Stimulated activated naive CD4-positive, alpha-beta T cell (primary cell): Measurements from ENCODE around the gene SMYD3.
"Not testable (repeated sequence)": the region's sequence is repeated elsewhere in the genome, so short reads cannot be mapped to it uniquely, and the experiment has no call there.

Experiments used
- DNase-seq, 6 experiments: peaks; one replicate each; lab custom pipeline; 2025; lab: John Stamatoyannopoulos, UW

The SMYD3 gene

DNA sequence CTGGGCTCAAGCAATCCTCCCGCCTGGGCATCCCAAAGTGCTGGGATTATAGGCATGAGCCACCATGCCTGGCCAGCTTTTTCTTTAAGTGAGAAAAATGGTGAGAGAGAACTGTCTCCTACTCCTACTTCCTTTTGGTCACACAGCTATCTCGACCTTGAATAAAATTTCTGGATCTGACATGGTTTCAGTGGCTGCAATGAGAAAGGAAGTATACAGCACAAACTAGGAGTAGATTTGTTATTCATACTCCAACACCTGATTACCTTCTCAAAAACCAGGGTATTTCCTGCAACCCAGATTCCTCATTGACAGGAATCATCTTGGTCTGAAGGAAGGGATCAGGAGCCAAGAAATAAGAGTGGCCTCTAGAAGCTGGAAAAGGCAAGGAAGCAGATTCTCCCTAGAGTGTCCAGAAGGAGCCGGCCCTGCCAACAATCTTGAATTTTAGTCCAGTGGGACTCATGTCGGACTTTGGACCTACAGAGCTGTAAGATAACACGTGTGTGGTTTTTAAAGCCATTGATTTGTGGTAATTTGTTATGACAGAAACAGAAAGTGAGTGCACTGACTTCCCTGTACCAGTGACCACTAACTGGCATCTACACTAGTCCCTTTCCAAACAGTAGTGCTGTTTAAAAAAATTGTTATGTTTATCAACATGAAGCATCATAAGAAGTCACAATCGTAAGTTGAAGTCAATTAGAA is 516.6 kb downstream of the SMYD3 start:
- no peak for DNase-seq

DNA sequence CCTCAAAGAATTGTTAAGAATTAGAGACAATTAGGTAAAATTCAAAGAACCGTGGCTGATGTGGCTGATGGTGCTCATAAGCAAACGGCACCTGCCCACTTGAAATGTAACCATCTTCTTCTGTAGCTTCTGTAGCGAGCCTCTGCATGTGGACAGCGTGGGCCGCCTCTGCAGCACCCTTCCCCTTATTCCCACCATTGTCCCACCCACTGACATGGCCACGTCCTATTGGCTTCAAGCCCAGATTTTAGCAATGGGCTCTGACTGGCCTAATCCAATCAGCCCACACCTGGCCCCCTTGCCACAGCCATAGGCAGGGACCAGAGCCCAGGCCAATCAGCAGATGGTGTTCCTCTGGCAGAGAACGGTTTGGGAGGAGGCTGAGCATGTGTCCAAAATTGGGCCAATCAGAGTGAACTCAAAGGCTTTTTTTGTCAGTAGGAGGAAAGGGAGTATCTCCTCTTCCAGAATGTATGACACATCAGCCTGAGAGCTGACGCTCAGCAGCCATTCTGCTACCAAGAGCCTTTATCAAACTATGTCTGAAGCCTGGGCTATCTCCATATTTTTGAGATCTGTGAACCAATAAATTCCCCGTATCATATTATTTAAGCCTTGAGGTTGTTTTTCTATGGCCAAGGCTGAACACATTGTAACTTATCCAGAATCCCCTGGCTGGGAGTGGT is 518.5 kb downstream of the SMYD3 start:
- no peak for DNase-seq

DNA sequence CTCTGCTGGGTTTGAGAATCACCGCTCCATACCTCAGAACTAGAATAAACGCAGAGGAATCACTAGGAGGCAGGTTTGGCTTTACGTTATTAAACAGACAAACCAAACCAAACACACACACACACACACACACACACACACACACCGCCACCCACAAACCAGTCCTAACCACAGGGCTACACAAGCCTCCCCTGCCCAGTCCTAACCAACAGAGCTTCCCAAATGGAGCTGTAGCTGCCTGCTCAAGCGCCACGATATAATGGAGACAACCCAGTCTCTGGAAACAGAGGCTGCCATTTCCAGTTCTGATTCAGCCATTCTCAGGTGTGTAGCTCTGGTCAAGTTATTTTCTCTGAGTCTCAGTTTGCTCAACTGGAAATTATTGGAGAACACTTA is 519.1 kb downstream of the SMYD3 start:
- DNase-seq = no peak

DNA sequence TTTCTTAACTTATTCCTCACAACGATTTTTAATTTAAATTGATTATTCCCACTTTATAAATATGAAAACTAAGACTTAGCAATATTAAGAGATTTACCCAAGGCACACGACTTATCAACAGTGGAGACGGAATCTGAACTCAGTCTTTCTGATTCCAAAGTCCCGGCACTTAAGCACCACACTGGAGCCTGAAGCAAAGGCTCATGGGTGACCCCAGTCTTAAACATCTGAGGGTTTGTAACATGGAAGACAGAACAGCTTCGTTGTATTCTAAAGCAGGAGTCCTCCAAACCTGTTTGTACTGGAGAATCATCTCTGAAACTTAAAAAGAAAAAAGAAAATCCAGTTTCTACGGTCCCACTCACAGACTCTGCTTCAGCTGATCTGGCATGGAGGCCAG is 519.5 kb downstream of the SMYD3 start:
- DNase-seq = no peak

DNA sequence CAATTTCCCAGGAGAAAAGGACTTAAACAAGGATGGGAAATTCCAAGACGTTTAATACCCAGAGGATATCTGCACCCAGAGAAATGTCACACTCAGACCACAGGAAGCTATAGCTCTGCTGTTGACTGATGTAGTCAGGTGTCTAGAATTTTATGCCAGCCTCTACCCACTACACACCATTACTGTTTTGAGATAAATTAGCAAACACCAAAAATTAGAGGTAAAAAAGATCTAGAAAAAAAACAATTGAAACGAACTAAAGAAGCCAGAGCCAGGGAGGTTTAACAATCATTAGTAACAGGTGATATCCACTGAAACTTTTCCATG is 519.9 kb downstream of the SMYD3 start:
- no peak for DNase-seq

DNA sequence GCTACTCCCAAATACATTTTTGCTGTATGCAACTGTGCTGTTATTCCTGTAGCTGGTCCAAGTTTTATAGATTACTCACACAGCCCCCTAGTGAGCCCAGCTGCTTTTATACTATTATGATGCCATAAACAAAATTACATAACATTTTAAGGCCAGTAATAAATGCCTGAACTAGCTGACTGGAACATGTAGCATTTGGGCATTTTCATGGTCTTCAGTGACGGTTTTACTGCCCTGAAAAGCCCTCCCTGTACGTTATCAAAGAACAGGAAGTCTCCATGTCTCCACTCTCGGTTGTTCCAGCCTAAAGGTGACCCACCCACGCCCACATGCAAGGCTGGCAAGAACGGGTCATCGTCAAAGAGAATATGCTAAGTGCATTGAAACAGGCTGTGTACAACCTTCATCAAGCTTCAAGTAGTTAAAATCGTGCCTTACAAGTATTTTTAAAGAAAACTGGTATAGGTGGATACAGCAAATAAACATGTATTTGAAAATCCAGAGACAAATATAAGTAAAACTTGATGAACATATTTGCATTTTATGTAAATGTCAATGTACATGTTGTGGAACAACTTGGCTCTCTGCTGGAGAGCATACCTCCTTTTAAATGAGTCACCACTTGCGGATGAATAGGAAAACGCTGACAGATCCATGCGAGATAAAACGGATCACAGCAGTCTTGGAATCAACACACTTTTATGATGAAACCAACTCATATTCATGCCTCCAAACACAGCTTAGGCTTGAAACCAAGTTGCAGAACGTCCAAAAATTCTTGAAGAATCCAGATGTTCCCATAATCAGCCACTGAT is 520.5 kb downstream of the SMYD3 start:
- no peak for DNase-seq

DNA sequence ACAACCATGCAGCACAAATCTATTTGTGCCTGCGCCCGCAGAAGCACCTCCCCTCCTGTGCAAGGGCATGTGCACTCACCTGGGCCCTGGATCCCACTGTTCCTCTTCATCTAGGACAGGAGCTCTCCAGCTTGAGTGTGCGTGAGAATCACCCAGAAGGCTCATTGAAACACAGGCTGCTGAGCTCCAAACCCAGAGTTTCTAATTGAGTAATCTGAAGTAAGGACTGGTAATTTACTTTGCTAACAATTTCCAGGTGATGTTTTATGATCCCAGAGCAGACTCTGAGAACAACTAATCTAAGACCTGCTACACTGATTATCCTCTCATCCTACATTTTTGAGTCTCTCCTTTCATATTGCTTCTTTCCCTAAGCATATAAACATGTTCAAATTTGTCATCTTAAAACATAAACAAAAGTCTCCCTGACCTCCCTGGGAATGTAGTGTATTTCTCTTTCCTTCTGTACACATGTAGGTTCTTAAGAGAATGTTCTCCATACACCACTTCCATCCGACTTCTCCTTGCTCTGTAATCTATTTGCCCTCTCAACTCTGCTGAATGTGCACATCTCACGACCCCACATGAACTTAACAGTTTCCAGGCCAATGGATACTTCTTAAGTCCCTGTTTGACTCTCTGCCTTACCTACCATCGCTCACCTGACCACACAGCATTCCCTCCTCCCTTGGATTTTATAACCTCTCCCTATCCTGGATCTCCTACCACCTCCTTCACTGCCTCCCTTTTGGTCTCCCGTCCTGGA is 522.5 kb downstream of the SMYD3 start:
- no peak for DNase-seq

DNA sequence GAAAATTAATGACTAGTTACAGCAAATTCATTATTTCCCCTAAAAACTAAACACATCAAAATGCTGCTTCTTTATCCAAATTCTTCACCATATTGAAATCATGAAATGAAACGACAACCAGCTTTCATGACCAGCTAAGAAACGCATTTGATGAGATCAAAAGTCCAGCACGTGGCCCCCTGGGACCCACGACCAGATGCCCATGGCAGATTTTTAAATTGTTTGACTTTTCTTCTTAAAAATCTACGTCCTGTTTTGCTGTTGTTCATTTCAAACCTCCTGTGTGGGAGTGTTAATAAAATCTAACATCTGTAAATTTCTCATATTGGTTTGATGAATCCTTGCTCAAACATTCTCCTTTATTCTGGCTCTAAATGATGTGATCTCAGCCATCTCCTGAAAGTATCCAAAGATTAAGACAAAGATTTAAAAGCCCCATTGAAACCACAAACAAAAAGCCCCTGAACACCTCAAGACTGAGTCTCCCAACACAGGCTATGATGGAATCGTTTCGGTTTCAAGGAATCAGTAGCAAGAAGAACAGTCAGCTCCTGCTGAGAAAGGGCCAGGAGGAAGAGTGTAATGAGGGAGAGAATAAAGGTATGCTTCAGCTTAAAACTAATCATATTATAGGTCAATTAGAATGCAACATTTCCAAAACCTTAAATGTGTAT is 523.6 kb downstream of the SMYD3 start:
- DNase-seq = no peak

DNA sequence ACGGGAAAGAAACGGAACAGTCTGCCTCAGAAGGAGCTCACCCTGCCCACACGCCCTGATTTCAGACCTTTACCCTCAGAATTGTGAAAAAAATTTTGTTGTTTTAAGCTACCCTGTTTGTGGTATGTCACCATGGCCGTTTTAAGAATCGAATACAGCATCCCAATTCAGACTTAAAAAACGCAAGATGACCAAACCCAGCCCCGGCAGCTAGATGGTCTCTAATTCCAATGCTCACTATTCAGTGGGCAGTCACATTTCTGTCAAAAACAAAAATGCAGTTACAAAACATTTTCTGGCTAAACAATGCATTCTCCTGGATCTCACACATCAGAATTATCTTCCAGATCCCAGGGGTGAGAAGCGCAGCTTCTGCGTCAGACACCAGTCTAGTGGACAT is 527.5 kb downstream of the SMYD3 start:
- DNase-seq = no peak

DNA sequence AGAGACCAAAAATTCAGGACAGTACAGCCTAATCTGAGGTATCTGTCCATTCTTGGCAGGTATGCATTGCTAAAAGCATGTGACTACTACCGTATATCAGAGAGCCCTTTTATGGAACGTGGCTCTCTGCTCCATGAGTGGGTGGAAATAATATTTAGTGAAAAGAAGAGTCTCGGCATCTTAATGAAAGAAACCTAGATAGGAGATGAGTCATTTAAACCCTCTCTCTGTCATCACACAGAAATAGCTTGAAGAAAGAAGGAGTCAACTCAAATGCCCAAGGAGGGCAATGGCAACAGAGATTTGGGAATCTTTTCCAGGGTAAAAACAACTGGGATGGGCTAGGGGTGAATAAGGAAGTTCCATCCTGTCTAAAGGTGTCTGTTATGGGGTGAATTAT is 528.2 kb downstream of the SMYD3 start:
- no peak for DNase-seq

DNA sequence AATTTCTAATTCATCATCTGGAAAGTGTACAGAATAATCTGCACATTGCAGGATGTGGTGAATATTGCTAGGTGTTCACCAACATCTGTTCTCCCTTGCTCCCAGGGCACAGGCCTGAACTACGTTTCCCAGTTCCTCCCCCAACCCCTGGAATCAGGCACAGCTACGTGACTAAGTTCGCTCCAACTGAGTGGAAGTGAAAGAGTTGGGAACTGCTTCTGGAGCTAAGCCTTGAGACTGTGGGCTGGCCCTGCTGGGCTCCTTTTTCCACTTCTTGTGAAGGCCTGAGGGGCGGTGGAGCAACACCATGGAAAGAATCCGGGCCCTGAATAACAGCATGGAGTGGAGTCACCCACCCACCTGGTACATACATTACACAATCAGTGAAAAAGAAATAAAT is 534.6 kb downstream of the SMYD3 start:
- no peak for DNase-seq

DNA sequence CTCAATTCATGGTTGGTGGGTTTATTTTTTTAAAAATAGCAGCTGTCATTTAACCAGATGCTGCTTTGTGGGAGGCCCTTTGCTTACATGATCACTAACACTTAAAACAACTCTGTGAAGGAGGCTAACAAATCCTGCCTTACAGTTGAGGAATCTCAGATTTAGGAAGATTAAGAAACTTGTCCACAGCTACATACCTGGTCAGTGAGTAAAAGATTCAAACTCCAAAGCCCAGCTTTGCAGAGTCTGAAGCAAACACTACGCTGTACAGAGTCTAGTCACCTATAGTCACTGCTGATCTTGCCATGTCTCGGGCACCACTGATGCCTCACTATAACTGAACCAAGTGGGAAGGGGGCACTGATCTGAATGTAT is 535.4 kb downstream of the SMYD3 start:
- no peak for DNase-seq

DNA sequence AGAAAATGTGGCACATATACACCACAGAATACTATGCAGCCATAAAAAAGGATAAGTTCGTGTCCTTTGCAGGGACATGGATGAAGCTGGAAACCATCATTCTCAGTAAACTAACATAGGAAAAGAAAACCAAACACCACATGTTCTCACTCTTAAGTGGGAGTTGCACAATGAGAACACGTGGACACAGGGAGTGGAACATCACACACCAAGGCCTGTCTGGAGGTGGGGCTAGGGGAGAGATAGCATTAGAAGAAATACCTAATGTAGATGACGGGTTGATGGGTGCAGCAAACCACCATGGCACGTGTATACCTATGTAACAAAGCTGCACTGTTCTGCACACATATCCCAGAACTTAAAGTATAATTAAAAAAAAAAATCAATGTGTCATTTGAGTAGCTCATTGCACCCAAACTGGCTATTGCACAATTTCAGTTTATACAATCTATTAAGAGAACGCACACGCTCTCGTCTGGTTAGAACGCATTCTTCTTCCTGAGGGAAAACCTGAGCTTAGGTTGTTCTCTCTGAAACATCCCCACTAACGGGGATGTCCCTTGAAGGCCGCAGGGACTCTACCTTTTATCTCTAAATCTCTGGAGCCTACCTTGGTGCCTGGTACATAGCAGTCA is 535.9 kb downstream of the SMYD3 start:
- DNase-seq = not testable (repeated sequence)

DNA sequence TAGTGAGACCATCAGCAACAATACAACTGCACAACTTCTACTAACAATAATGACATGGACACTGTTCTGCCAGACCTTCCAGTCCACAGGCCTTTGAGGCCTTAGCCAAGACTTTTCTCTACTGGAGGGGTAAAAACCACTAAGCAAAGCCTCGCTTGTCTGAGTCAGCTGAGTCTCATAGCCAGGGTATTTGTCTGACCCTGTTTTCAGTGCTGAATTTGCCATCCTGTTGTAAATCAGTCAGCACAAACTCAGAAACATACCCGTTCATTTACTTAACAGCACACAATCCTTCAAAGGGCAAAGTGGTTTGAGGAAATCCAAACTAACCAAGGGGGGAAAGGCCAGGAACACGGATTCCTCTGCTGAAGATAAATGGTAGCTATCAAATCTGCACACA is 537.8 kb downstream of the SMYD3 start:
- no peak for DNase-seq

DNA sequence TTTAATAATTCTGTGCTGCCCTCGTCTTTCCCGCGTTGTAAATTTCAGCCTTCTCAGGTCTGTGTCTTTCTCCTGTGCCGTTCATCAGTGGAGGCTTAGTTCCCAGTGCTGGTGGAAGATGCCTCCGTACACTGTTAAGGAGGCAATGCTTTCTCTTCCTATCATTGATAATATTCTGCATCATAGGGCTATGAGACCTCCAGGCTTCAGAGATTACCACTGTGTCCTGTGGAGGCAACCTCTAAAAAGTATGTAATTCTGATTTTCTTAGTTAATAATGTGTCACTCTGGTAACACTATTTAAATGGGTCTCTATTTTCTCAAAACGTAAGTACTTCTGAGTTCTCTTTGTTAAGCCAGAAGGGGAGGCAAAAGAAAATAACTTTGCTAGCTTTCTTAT is 538.3 kb downstream of the SMYD3 start:
- DNase-seq = no peak

DNA sequence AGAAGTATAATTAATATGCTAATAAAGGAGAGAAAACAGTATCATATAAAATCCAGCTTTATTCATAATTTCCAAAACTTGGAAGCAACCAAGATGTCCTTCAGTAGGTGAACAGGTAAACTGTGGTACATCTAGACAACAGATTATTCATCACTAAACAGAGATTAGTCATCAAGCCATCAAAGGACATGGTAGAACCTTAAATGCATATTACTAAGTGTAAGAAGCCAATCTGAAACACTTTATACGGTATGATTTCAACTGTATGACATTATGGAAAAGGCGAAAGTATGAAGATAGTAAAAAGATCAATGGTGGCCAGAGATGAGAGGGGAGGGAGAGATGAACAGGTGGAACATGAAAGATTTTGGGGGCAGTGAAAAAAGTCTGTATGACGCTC is 541.7 kb downstream of the SMYD3 start:
- no peak for DNase-seq

DNA sequence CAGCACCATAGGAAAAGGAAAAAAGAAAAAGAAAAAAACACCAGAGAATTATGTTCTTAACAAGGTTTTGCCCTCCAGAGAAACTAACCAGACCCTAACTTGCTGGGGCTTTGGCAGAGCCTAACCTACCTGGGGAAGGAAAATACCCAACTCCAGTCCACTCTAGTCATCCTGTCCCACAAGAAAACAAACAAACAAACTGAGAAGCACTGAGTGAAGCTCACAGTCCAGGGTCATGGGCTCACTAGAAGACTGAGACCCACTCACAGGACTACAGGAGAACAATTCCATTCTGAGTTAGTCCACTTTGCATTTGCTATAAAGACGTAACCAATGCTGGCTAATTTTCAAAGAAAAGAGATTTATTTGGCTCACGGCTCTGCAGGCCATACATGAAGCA is 543.4 kb downstream of the SMYD3 start:
- no peak for DNase-seq

DNA sequence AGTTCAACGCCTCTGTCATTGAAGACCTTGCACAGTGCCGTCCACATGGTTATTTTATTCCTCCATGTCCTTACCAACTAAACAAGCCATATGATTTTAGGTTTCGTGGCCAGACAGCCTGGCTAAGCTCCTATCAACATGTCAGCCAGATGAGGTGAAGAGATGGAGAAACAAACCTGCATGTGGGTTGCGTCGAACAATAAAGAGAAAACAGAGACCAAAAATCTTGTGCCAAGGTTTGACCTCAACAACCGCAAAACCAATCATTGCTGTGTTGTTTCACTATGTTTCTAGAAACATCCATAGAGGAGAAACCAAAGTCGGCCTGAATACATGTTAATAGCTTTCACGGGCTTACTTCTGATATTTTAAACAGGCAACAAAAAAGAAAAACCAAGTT is 544.6 kb downstream of the SMYD3 start:
- DNase-seq = no peak

DNA sequence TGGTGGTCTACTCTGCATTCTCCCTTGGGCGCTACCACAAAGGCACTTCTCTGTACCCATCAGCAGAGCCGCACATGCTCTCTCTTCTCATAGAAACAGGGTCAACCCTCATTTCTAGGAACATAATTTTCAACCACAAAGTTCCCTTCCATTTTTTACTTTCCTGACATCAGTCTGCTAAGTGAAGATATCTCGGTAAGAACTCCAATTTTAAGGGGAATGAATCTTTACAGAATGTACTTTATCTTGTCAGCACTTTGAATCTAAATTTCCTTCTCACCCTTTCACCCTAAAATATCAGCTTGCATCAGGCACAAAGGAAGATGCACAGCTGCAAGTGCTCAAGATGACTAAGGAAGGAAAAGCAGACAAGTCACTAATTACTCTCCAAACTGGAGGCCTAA is 545.9 kb downstream of the SMYD3 start:
- no peak for DNase-seq

DNA sequence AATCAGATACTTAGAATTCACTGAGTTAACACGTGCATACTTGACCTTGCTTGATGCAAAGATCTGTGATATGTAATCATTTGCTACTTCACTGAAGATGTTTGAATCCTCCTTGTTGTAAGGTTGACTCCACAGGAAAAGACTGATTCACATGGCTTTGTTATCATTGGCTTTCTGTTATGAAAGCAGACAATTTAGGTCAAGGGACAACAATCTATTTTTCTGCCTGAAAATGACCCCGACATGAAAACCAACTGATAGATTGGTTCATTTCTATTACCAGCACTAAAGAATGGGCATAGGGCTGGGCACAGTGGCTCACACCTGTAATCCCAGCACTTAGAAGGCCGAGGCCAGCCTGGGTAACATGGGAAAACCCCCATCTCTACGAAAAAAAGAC is 546.9 kb downstream of the SMYD3 start:
- DNase-seq = no peak

DNA sequence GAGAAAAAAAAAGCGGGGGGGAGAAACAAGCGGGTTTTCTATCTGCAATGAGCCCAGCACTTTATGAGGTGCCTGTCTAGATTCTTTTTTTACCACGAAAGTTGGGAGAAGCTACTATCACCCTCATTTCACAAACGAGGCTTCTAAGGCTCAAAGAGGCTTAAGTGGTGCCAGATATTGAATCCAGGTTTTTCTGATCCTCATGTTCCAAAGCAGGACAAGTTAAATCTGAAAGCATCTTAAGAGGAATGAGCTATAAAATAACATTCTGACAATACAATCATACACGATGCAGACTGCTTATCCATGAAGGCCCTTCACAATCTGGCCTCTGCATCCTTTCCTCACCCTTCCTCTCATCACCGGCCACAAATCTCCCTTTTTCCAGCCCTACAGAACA is 549.1 kb downstream of the SMYD3 start:
- DNase-seq = no peak

DNA sequence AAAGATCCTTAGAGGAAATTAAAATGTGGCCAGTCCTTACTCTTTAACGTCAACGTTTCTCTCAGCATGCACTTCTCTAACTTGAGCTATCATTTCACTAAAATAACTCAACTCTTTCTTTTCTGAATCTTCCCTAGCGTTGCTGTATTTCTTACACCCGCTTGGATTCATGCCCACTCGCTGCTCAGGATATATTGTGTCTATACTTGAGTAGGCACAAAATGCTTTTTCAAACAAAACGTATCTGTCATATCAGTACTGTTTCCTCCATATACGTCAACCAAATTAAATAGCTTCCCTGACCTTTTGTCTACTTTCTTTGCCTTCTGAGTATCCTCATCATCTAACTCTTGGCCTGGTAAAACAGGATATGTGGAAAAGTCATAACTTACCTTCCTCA is 549.7 kb downstream of the SMYD3 start:
- no peak for DNase-seq
